ENCODE data around the gene AGBL3.

Gene AGBL3

GRCh38 chr7:134941185-134941900 lies 45.0 kb upstream of the AGBL3 start:
- no peak overlapping the region for H3K4me3 Mint-ChIP-seq
- peak overlapping the region; percentile 41 for H3K27ac Mint-ChIP-seq
- DNase-seq: no peak
- H3K9me3 Mint-ChIP-seq: no peaks in the 10 kb centered on the region
- H3K36me3 Mint-ChIP-seq (ENCODE audit: low read depth): peaks cover 47% of the 10 kb centered on the region
- no peaks in the 10 kb centered on the region for H3K27me3 Mint-ChIP-seq (ENCODE audit: low read depth, poor library complexity)
- peaks cover 8% of the 10 kb centered on the region for H3K4me1 Mint-ChIP-seq
- TF ChIP-seq, protein P1, sequence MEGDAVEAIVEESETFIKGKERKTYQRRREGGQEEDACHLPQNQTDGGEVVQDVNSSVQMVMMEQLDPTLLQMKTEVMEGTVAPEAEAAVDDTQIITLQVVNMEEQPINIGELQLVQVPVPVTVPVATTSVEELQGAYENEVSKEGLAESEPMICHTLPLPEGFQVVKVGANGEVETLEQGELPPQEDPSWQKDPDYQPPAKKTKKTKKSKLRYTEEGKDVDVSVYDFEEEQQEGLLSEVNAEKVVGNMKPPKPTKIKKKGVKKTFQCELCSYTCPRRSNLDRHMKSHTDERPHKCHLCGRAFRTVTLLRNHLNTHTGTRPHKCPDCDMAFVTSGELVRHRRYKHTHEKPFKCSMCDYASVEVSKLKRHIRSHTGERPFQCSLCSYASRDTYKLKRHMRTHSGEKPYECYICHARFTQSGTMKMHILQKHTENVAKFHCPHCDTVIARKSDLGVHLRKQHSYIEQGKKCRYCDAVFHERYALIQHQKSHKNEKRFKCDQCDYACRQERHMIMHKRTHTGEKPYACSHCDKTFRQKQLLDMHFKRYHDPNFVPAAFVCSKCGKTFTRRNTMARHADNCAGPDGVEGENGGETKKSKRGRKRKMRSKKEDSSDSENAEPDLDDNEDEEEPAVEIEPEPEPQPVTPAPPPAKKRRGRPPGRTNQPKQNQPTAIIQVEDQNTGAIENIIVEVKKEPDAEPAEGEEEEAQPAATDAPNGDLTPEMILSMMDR (IDR thresholded peaks at IDR 0.05): no peak

DNA sequence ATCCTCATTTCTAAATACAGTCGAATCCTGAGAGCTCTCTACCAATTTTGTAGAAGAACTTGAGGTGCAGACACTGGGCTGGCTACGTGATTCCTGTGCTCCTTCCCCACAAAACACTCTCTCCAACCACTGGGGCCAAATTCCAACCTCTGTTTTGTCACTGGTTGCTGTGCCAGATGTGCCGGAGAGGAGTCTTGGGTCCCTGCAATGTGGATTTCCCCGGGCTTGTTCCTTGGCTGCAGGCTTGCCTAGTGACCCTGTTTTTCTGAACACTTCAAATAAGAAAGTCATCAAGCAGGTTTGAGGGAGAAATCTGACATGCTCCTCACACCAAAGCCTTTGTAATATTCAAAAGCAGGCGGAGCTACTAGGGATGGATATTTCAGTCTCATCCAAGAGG lies 44.4 kb upstream of the AGBL3 start:
- H3K27me3 Mint-ChIP-seq (ENCODE audit: low read depth, poor library complexity): no peaks in the 10 kb centered on the region
- TF ChIP-seq, protein P1 (IDR thresholded peaks at IDR 0.05): no peak
- peaks cover 8% of the 10 kb centered on the region for H3K4me1 Mint-ChIP-seq
- no peak overlapping the region for H3K27ac Mint-ChIP-seq
- H3K36me3 Mint-ChIP-seq (ENCODE audit: low read depth): peaks cover 53% of the 10 kb centered on the region
- H3K9me3 Mint-ChIP-seq: no peaks in the 10 kb centered on the region
- H3K4me3 Mint-ChIP-seq: no peak overlapping the region
- DNase-seq: no peak

DNA sequence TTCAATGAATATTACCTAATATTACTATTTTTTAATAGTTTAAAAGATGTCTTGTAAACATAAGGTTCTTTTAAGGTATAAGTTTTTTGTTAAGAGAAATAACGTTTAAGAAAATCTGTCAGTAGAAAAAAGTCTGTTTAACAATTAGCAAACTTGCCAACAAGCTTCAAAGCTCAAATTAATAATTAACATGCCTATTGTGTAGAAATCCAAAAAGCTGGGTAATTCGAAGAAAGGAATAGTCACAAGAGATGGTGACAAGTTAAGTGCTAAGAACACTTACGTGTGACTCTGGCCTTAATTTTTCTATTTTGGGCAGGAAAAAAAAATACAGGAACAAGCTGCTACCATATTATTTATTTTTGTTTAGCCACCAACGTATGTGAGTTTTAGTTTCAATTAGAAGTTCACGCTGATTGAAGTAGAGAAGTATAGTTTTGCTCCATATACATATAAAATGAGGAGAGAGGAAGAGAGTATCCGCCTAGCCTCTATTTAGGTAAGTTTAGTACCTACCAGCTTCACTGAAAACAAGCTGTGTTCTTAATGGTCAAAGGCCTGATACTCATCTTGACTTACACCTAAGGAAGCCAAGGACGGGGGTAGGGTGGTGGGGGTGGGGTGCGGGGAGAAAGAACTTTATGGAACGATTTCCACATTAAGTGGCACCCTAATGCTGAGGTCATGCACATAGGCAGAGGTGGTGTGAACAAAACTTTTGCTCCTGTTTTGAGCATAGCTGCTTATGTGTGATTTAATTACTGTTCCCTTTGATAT lies 43.4 kb upstream of the AGBL3 start:
- H3K4me3 Mint-ChIP-seq: no peak overlapping the region

DNA sequence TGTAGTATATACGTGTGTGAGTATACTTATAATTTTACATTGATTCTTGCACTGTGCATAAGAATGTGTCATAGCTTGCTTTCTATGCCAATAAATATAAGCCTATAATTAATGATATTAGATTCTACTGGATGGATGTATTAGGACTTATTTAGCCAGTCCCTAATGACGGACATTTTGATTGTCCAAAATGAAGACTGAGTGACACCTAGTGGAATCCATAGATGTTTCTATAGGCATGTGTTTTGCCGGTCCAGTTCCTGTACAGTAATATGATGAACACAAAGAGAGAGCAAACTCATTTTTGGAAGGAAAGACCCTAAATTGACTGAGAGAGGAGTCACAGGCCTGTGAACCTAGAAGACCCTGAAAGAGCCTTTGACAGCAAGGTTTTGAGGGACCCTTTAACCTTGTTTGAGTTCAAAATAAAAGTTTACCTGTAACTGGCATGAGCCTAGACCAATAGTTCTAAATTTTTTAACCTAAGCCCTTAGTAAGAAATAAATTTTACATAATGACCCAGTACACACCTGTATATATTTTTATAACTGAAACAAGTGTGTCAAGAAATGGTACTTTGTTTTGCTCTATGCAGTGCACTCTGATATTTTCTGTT lies 42.4 kb upstream of the AGBL3 start:
- Mint-ChIP-seq H3K4me1 (no peaks in the 10 kb centered on the region), H3K9me3 (no peaks in the 10 kb centered on the region), H3K36me3 (ENCODE audit: low read depth) (peaks cover 66% of the 10 kb centered on the region), H3K27me3 (ENCODE audit: low read depth, poor library complexity) (no peaks in the 10 kb centered on the region), H3K27ac (no peak overlapping the region), H3K4me3 (no peak overlapping the region)
- no peak for DNase-seq
- TF ChIP-seq, protein P1 (IDR thresholded peaks at IDR 0.05): no peak

More for the DNA sequence above, 43.4 kb upstream of the AGBL3 start:
- H3K36me3 Mint-ChIP-seq (ENCODE audit: low read depth): peaks cover 62% of the 10 kb centered on the region
- H3K27me3 Mint-ChIP-seq (ENCODE audit: low read depth, poor library complexity): no peaks in the 10 kb centered on the region
- no peak overlapping the region for H3K27ac Mint-ChIP-seq
- no peak for DNase-seq
- TF ChIP-seq, protein P1 (IDR thresholded peaks at IDR 0.05): no peak
- H3K4me1 Mint-ChIP-seq: peaks cover 2% of the 10 kb centered on the region
- no peaks in the 10 kb centered on the region for H3K9me3 Mint-ChIP-seq

DNA sequence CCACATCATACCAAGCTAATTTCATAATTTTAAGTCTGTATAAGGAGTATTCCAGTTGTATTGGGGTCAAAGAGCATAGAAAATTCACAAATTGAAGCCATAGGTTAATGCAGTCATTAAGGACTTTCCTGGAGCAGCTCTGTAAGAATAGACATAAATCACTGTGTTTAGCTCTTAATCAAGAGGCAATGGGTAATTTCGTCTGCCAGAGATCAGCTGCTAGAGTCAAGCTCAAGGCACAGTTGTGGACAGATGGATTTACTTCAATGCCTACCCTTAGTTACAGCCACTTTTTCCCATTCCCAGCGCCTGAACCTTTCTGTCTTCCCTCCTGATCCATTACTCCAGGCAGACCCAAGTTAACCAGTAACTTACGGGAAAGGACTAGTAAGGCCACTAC lies 40.6 kb upstream of the AGBL3 start:
- Mint-ChIP-seq H3K36me3 (ENCODE audit: low read depth) (peaks cover 73% of the 10 kb centered on the region), H3K9me3 (no peaks in the 10 kb centered on the region), H3K27me3 (ENCODE audit: low read depth, poor library complexity) (no peaks in the 10 kb centered on the region), H3K27ac (no peak overlapping the region), H3K4me3 (no peak overlapping the region), H3K4me1 (no peaks in the 10 kb centered on the region)
- TF ChIP-seq, protein P1 (IDR thresholded peaks at IDR 0.05): no peak
- DNase-seq: no peak

Measured in nephron progenitor cell (in vitro differentiated cells).